ENCODE data around the gene ATP1A3. TPM values are rescaled to one million over a fixed set of nuclear protein-coding genes. Genes with fewer than 3 reads are reported as not detected.
"Not testable (repeated sequence)": the region's sequence is repeated elsewhere in the genome, so short reads cannot be mapped to it uniquely, and the experiment has no call there.

The ATP1A3 gene
- total RNA-seq, 1 donor from 2014 or later, result not detected

- no peak for DNase-seq (ENCODE audit: low spot score in 2 of 2, unreplicated experiment in 2 of 2)
- Mint-ChIP-seq H3K9me3 (no peaks in the 10 kb centered on the region), H3K4me1 (peaks cover 9% of the 10 kb centered on the region), H3K27me3 (ENCODE audit: low read depth) (peaks cover 86% of the 10 kb centered on the region), H3K27ac (no peak overlapping the region), H3K4me3 (no peak overlapping the region), H3K36me3 (peaks cover 19% of the 10 kb centered on the region)
- TF ChIP-seq CTCF (IDR thresholded peaks at IDR 0.05; ENCODE audit: unreplicated experiment), result no peak
Measured at GRCh38 chr19:41997851-41998229, 3.8 kb upstream of the ATP1A3 start.

GRCh38 chr19:41997121-41997850, 3.3 kb upstream of the ATP1A3 start:
- H3K4me3 Mint-ChIP-seq, result no peak overlapping the region
- no peak overlapping the region for H3K27ac Mint-ChIP-seq
- H3K9me3 Mint-ChIP-seq, result no peaks in the 10 kb centered on the region
- peaks cover 18% of the 10 kb centered on the region for H3K36me3 Mint-ChIP-seq
- peak; percentile 58 to 72 for DNase-seq (ENCODE audit: low spot score in 2 of 2, unreplicated experiment in 2 of 2)
- peaks cover 87% of the 10 kb centered on the region for H3K27me3 Mint-ChIP-seq (ENCODE audit: low read depth)
- H3K4me1 Mint-ChIP-seq, result peaks cover 9% of the 10 kb centered on the region
- no peak for TF ChIP-seq CTCF (IDR thresholded peaks at IDR 0.05; ENCODE audit: unreplicated experiment)

GRCh38 chr19:41995959-41996797, 2.1 kb upstream of the ATP1A3 start:
- peaks cover 10% of the 10 kb centered on the region for H3K36me3 Mint-ChIP-seq
- no peak for DNase-seq (ENCODE audit: low spot score in 2 of 2, unreplicated experiment in 2 of 2)
- peaks cover 81% of the 10 kb centered on the region for H3K27me3 Mint-ChIP-seq (ENCODE audit: low read depth)
- no peaks in the 10 kb centered on the region for H3K9me3 Mint-ChIP-seq
- H3K4me1 Mint-ChIP-seq, result peaks cover 9% of the 10 kb centered on the region
- TF ChIP-seq CTCF (IDR thresholded peaks at IDR 0.05; ENCODE audit: unreplicated experiment), result no peak
- H3K27ac Mint-ChIP-seq, result no peak overlapping the region
- no peak overlapping the region for H3K4me3 Mint-ChIP-seq

- Mint-ChIP-seq H3K9me3 (no peaks in the 10 kb centered on the region), H3K4me3 (peak overlapping the region; percentile 37), H3K27me3 (ENCODE audit: low read depth) (peaks cover 73% of the 10 kb centered on the region), H3K27ac (no peak overlapping the region), H3K36me3 (peaks cover 10% of the 10 kb centered on the region), H3K4me1 (peaks cover 9% of the 10 kb centered on the region)
- no peak for TF ChIP-seq CTCF (IDR thresholded peaks at IDR 0.05; ENCODE audit: unreplicated experiment)
- DNase-seq (ENCODE audit: low spot score in 2 of 2, unreplicated experiment in 2 of 2), result no peak
Measured at GRCh38 chr19:41994994-41995958, 1.2 kb upstream of the ATP1A3 start.

- Mint-ChIP-seq H3K27ac (no peak overlapping the region), H3K36me3 (peaks cover 3% of the 10 kb centered on the region), H3K9me3 (no peaks in the 10 kb centered on the region), H3K27me3 (ENCODE audit: low read depth) (peaks cover 65% of the 10 kb centered on the region), H3K4me3 (no peak overlapping the region), H3K4me1 (peaks cover 9% of the 10 kb centered on the region)
- no peak for DNase-seq (ENCODE audit: low spot score in 2 of 2, unreplicated experiment in 2 of 2)
- no peak for TF ChIP-seq CTCF (IDR thresholded peaks at IDR 0.05; ENCODE audit: unreplicated experiment)
Measured at GRCh38 chr19:41994521-41994971, 516 bp upstream of the ATP1A3 start.

GRCh38 chr19:41991925-41992569, 2.0 kb downstream of the ATP1A3 start:
- DNase-seq (ENCODE audit: low spot score in 2 of 2, unreplicated experiment in 2 of 2); H3K4me1 Mint-ChIP-seq; H3K36me3 Mint-ChIP-seq; H3K9me3 Mint-ChIP-seq; H3K4me3 Mint-ChIP-seq; H3K27ac Mint-ChIP-seq: not testable (repeated sequence)
- H3K27me3 Mint-ChIP-seq (ENCODE audit: low read depth), result peaks cover 53% of the 10 kb centered on the region

All from mesothelial cell of epicardium (in vitro differentiated cells).